Ishikawa (cell line): Measurements from ENCODE around the gene AATF.

Experiments
- CEBPB ChIP-seq: IDR thresholded peaks from 2 replicates; pipeline ENCODE4 v1.6.1; 2012
- CREB1 ChIP-seq: IDR thresholded peaks from 2 replicates; pipeline ENCODE4 v1.6.1; 2012; ENCODE audit warnings: low read depth
- EGR1 ChIP-seq: IDR thresholded peaks from 2 replicates; pipeline ENCODE4 v1.6.1; 2012
- EP300 ChIP-seq: IDR thresholded peaks from 2 replicates; pipeline ENCODE4 v1.6.1; 2012; ENCODE audit warnings: borderline replicate concordance
- FOXM1 ChIP-seq: IDR thresholded peaks from 2 replicates; pipeline ENCODE4 v1.6.1; 2012; ENCODE audit warnings: low read depth, borderline replicate concordance
- MAX ChIP-seq: IDR thresholded peaks from 2 replicates; pipeline ENCODE4 v1.6.1; 2012
- NFIC ChIP-seq: IDR thresholded peaks from 2 replicates; pipeline ENCODE4 v1.6.1; 2012
- RAD21 ChIP-seq: IDR thresholded peaks from 2 replicates; pipeline ENCODE4 v1.6.1; 2012; ENCODE audit warnings: low read depth
- REST ChIP-seq: IDR thresholded peaks from 2 replicates; pipeline ENCODE4 v1.6.1; 2012; ENCODE audit warnings: low read depth, mild to moderate bottlenecking
- TAF1 ChIP-seq: IDR thresholded peaks from 2 replicates; pipeline ENCODE4 v1.6.1; 2012; ENCODE audit warnings: low read depth, mild to moderate bottlenecking
- TCF12 ChIP-seq: IDR thresholded peaks from 2 replicates; pipeline ENCODE4 v1.6.1; 2012; ENCODE audit warnings: low read depth
- TEAD4 ChIP-seq: IDR thresholded peaks from 2 replicates; pipeline ENCODE4 v1.6.1; 2012
- USF1 ChIP-seq: IDR thresholded peaks from 2 replicates; pipeline ENCODE4 v1.6.1; 2012
- YY1 ChIP-seq: IDR thresholded peaks from 2 replicates; pipeline ENCODE4 v1.6.1; 2012; ENCODE audit warnings: low read depth
- ZBTB7A ChIP-seq: IDR thresholded peaks from 2 replicates; pipeline ENCODE4 v1.6.1; 2012; ENCODE audit warnings: low read depth

Gene AATF

GRCh38 chr17:36994438-36994837 lies 45.7 kb downstream of the AATF start:
- TF ChIP-seq MAX (no peak), REST (no peak), CREB1 (no peak), USF1 (no peak), FOXM1 (no peak), EP300 (no peak), TEAD4 (no peak), NFIC (no peak), TAF1 (no peak)

GRCh38 chr17:36999471-36999870 lies 50.7 kb downstream of the AATF start:
- TF ChIP-seq TEAD4: no peak
- no peak for TF ChIP-seq TCF12
- no peak for TF ChIP-seq MAX
- TF ChIP-seq EP300: no peak
- TF ChIP-seq NFIC: no peak
- TF ChIP-seq USF1: no peak
- no peak for TF ChIP-seq REST
- TF ChIP-seq TAF1: no peak
- TF ChIP-seq CREB1: no peak
- no peak for TF ChIP-seq RAD21
- TF ChIP-seq CEBPB: no peak
- TF ChIP-seq EGR1: no peak
- no peak for TF ChIP-seq ZBTB7A

- TF ChIP-seq USF1: no peak
- no peak for TF ChIP-seq NFIC
- TF ChIP-seq EP300: no peak
- TF ChIP-seq YY1: no peak
- no peak for TF ChIP-seq CEBPB
- TF ChIP-seq EGR1: no peak
- TF ChIP-seq RAD21: no peak
- TF ChIP-seq ZBTB7A: no peak
- TF ChIP-seq CREB1: no peak
- no peak for TF ChIP-seq REST
- TF ChIP-seq FOXM1: no peak
- TF ChIP-seq TAF1: no peak
- TF ChIP-seq TEAD4: no peak
These were observed 68.0 kb downstream of the AATF start for GRCh38 chr17:37016780-37017179.

- no peak for TF ChIP-seq NFIC
- TF ChIP-seq FOXM1: no peak
- TF ChIP-seq CREB1: no peak
- no peak for TF ChIP-seq ZBTB7A
- TF ChIP-seq USF1: no peak
These were observed 68.7 kb downstream of the AATF start for GRCh38 chr17:37017404-37017803.
